ENCODE results near the gene PRKCA. TPM values are rescaled to one million over a fixed set of nuclear protein-coding genes. Genes with fewer than 3 reads are reported as not detected.
A peak's percentile ranks its signal among the peaks of the same experiment; 100 is the strongest.

PRKCA gene
- total and polyA plus RNA-seq, 9 of the 15 experiments (the other 6 are each of a cell fraction or from before 2014, with no cell fraction given), result 3.2 to 33.0 (median 17.8) TPM

GRCh38 chr17:66494023-66494803 is 191.8 kb downstream of the PRKCA start (continued):
- TF ChIP-seq ZBTB26 (CRISPR knock-in tag; IDR thresholded peaks at IDR 0.05), result no peak
- TF ChIP-seq KAT7 (CRISPR knock-in tag; IDR thresholded peaks at IDR 0.05; ENCODE audit: borderline replicate concordance), result no peak
- peak; percentile 94 for TF ChIP-seq FOSL1 (tag; conservative IDR thresholded peaks at IDR 0.05)
- TF ChIP-seq MLLT1 (IDR thresholded peaks at IDR 0.05), result peak in 1 of 2 experiments; percentile 10; a peak in 1 of 4 replicates
- no peak for TF ChIP-seq DEAF1 (CRISPR knock-in tag; IDR thresholded peaks at IDR 0.05)
- TF ChIP-seq SNAPC5 (CRISPR knock-in tag; IDR thresholded peaks at IDR 0.05), result no peak
- TF ChIP-seq E2F3 (CRISPR knock-in tag; IDR thresholded peaks at IDR 0.05), result no peak
- TF ChIP-seq IRF2 (CRISPR knock-in tag; IDR thresholded peaks at IDR 0.05), result no peak
- no peak for TF ChIP-seq CTBP1 (IDR thresholded peaks at IDR 0.05; ENCODE audit: borderline replicate concordance)
- no peak for TF ChIP-seq FOXJ3 (CRISPR knock-in tag; IDR thresholded peaks at IDR 0.05)
- 0 out of 4 replicates have a peak, but pooled peaks of 1 of the 2 experiments have one; percentile 28 for TF ChIP-seq NRF1 (conservative IDR thresholded peaks at IDR 0.05 in 1 of 2, IDR thresholded peaks at IDR 0.05 in 1 of 2)
- TF ChIP-seq ZNF79 (CRISPR knock-in tag; IDR thresholded peaks at IDR 0.05; ENCODE audit: low read depth), result no peak
- TF ChIP-seq MCM2 (IDR thresholded peaks at IDR 0.05; ENCODE audit: low read depth), result no peak
- TF ChIP-seq SMARCE1 (IDR thresholded peaks at IDR 0.05), result peak; percentile 85
- no peak for TF ChIP-seq HBP1 (CRISPR knock-in tag; IDR thresholded peaks at IDR 0.05)
- TF ChIP-seq STAG1 (CRISPR knock-in tag; IDR thresholded peaks at IDR 0.05; ENCODE audit: borderline replicate concordance), result no peak
- peak; percentile 40; the same call in 1 of the 2 replicates for TF ChIP-seq NCOR1 (IDR thresholded peaks at IDR 0.05)
- TF ChIP-seq PRDM10 (IDR thresholded peaks at IDR 0.05; ENCODE audit: partially characterized antibody), result peak; percentile 32

All from K562 (cell line).